GM18498 (cell line): Measurements from ENCODE around the gene WEE2.
"Not testable (repeated sequence)": the region's sequence is repeated elsewhere in the genome, so short reads cannot be mapped to it uniquely, and the experiment has no call there.

ENCODE experiments used
- ATAC-seq: cut with Tn5 transposase; IDR thresholded peaks from one replicate; pipeline ENCODE4 v1.9.1; 2021; ENCODE audit warnings: mild to moderate bottlenecking, moderate library complexity; ENCODE audit not compliant: unreplicated experiment

Gene WEE2

GRCh38 chr7:141689072-141689825, 18.9 kb upstream of the WEE2 start:
- not testable (repeated sequence) for ATAC-seq

DNA sequence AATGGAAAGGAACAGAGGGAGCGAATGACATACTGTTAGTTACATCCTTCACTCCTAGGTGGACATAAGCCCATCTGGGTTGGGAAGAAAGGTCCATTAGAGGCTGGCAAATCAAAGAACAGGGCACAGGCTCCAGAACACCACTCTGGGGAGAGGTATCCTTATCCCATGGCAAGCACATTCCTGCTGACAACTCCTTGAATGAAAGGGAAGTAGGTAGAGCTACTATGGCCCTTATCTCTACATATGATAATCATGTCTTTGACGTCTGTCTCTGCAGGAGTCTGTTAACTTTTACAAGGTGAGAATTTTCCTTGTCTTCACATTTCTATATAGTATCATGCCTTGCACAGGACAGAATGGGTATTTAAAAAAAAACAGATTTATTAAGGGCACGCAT, 16.6 kb upstream of the WEE2 start:
- no peak for ATAC-seq

DNA sequence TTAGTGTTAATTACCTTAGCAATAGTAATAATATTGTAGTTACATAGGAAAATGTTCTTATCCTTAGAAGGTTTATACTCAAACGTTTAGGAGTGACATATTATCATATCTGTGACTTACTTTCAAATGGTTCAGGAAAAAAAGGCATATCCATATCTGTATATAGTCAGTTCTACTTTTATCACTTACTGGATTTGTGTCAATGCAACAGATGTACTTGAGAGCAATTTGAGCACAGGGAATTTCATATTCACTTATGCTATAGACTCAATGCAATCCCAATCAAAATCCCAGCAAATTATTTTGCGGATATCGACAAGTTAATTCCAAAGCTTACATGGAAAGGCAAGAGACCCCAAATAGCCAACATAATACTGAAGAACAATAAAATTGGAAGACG, 16.2 kb upstream of the WEE2 start:
- no peak for ATAC-seq

- no peak for ATAC-seq
Measured at GRCh38 chr7:141693082-141693481, 15.1 kb upstream of the WEE2 start.

DNA sequence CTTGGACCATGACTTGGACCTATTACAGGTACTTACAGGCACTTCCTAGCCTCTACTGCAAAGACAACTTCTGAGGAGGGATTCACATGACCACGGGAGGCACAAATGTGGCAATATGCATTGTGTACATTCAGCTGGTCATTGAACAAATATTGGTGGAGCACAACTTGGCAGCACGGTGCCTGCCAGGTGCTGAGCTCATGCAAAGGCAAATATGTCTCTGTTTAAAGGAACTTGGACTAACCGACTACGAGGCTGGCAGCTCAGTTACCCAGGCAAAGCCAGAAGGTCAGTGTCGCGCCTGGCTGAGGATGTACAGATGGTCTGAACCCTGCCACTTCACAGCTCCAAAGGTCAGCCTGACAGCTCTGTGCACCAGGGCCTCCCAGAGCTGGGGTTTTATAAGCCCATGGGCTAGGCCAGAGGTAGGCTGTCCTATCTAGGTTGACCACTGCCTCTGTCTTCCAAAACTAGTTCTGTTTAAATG, 12.3 kb upstream of the WEE2 start:
- no peak for ATAC-seq

GRCh38 chr7:141696348-141696747, 11.8 kb upstream of the WEE2 start:
- no peak for ATAC-seq

DNA sequence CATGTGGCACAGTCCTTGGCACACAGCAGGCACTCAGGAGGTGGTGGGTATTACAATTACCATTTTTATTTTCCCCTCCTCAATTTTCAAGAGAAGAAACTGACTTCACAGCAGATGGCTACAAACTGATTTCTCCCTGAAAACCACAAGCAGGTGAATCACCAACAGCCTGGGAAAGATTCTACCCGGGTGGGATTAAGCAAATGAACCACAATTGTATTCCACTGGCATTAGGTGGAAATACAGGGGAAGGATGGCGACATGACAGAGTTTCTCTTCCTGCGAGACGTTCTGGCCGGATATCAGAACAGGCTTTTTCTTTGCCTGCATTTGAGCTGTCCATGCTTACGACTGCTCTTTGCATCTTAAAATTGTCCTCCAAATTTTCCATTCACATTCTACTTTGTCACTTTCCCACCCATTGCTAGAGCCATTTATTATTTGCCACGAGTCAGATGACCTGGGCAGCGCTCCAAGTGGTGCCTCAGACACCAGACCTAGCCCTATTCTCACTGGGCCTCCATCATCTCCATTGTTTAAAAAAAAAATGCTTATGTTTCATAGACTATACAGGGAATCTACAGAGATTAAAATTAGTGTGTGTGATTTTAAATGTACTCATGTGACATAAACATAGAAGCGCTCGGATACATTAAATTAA, 10.8 kb upstream of the WEE2 start:
- ATAC-seq: no peak

DNA sequence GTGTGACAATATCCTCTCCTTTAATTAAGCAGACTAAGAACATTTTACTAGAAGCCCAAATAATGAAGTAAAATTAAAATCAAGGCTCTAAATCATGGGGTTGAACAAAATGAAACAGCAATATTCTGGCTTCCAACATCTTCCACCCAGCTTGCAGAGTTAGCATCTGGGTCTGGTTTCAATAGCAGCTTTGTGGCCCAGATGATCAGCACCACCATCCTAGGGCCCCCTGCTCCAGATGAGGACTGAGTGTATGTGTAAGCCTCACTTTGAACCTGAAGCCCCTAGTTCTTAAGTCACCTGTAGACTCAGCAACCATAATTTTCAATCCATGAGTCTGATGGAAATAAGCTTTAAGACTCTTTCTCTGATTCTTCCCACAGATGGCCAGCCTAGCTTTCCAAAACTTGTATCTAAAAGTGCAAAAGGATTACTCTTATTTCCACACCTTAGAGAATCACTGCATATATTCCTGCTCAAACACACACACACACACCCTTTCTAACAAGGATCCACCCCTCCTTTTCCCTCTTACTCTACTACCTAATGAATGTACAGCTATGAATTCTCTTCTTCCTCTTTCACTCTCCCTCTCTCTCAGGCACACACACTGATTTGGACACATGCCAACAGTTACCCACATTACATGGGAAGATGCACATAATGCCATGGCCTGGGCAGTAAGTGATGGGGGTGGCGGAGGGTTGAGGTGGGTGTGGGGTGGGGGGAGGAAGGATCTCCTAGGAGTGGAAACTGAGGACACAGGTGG, 9.7 kb upstream of the WEE2 start:
- ATAC-seq: no peak

DNA sequence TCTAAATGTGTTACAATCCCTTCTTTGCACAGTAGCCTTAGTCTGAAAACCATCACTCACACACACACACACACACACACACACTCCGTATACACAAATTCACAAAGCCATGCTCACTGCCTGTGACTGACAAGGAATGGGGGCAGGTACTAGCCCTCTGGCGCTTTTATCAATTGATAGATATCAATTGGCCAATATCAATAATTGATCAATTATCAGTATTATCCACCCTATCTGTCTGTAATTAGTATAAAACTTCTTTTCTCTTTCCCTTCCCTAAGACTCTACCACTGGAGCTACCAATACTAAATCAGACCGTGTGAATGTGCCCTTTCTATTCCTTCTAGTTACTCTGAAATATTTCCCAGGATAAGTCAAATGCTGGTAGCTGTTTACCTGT, 8.3 kb upstream of the WEE2 start:
- no peak for ATAC-seq

DNA sequence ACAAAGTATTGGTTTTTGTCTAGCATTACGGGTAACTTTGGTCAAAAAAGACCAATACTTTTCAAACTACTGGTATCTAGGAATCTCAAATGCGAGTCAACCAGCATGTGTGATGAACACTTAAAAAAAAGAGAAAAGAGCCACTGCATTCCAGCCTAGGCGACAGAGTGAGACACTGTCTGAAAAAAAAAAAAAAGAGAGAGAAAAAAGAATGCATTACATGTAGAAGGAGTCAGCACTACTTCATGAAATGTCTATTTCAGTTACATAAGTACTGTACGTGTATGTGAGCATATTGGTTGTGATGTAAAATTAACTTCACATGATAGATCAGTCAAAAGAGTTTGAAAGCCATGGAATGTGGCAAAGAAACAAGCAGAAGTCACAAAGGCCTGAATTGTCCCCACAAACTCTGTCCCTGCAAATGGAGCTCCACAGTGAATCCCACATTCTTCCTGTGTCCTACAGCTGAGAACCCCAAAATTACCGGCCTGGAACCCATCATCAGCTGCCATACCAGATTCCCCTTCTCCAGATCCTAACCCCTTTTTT, 7.8 kb upstream of the WEE2 start:
- ATAC-seq: no peak

DNA sequence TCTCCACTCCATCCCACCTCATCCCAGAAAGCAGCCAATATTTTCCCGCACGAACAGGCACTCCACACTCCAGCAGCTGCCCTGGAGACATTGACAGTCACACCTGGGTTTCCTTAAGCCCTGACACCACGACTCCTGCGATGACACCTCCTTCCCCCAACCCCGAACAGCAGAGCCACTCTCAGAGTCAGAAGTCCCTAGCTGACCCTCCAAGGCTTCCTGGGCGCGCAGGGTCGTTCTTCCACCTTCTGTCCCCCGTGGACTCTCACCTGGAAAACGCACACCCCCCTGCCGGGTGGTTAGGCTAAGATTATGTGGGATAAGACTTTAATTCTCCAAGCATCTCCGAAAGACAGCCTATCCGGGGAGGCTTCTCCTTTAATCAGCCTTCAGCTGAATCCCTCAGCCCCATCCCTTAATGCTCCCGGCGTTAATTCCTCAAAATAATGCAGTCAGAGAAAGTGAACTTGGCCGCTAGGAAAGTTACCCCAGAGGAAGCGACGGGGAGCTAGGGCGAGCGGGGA, 7.2 kb upstream of the WEE2 start:
- ATAC-seq: no peak

DNA sequence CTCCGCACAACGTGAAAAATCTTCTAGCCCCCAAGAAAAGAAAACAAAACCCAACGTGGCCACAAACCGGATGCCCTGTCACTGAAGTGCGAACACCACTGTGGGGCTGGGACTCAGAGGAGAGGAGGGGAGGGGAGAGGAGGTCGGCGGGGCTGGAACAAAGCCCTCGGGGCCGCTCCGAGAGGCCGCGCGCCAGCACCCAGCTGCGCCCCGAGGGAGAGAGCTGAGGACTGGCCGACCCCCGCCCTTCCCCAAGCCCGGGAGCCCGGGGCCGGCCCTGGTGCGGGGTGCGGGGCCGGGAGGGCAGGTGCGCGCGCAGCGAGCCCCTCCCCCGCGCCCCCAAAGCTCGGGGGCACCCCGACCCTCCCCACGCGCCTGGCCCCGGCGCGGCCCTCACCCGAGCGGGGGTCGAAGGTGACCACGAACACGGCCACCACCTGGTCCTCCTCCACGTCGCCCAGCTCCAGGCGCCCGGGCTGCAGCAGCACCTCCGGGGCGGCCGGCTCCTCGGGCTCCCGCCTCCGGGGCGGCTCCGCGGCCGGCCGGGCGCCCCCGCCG, 6.6 kb upstream of the WEE2 start:
- ATAC-seq: peak; percentile 87

DNA sequence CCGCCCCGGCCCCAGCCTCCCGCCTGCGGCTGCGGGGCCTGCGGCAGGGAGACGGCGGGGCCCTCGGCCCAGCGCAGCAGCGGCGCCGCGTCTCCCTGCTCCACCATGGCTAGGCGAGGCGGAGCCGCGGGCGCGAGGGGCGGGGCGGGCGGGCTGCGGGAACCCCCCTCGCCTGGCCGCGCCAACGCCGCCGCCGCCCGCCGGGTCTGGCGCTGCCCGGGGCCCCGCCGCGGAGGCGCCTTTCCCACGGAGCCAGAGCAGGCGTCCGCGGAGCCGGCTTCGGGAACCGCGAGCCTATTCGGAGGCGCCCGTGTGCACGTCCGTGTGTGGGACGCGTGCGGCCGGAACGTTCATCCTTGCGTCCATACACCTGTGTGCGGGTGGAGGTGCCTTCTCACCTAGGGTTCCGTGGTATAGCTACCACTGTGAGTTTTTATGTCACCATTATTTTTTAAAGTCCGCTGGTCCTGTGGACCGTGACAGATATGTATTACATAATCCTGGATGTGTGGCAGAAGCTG, 6.0 kb upstream of the WEE2 start, which contains the start of gene DENND11:
TSS of gene DENND11 (minus strand) at position 120 of the 521 bp plus-strand sequence. CDS start at position 107, 13 bp downstream.
- peak; percentile 83 for ATAC-seq

DNA sequence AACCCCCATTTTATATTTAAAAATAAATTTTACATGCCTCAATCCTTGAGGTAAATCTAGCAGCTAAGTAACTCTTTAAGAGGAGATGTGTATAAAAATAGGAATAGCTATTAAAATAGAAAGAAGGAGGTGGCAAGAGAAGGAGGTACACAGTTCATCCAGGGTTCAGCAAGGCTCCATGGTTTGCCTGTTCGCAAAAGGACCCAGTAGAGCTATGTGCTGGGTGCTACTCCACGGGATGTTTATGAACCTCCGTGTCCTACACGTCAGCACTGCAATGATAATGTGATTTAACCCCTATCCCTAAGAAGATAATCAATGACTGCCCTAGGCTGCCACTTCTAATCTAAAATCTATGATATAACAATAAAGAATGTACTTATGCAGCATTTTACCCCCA, 5.3 kb upstream of the WEE2 start:
- ATAC-seq: no peak

- no peak for ATAC-seq
Measured at GRCh38 chr7:141704112-141704511, 4.0 kb upstream of the WEE2 start.

GRCh38 chr7:141704741-141705140, 3.4 kb upstream of the WEE2 start:
- no peak for ATAC-seq

GRCh38 chr7:141706239-141707064, 1.7 kb upstream of the WEE2 start:
- ATAC-seq: no peak

DNA sequence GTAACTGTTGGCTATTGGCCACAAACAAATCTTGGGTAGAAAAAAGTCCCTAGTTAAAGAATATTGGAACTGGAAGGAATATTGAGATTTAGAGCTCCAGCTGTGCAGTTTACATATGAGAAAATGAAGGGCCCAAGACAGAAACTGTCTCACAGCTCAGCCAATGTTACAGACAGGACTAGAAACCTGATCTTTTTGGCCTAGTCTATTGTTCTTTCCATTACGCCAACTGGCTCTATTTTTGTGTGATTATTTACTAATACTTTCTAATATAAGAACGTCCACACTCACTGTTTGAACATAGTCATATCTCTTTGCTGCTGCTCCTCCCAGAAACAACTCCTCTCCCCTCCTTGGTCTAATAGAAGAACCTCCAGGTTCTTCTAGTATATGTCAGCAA, 1.2 kb downstream of the WEE2 start:
- ATAC-seq: no peak

DNA sequence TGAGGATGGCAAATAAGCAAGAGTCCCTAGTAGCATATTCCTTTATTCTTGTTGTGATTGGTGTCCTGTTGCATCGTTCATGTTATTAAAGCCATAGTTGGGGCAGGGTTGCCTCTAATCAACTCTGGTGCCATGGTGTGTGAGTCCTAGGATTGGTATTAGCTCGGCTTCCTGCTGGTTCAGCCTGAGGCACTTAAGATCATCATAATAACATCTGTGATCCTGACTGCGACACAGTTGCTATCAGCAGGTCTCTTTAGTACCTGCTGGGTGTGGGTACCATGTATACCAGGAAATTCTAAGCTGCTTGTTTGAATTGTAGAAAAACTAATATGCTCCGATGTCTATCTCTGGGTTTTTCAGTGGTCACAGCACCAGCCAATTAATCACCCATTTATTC, 1.6 kb downstream of the WEE2 start:
- ATAC-seq: no peak

DNA sequence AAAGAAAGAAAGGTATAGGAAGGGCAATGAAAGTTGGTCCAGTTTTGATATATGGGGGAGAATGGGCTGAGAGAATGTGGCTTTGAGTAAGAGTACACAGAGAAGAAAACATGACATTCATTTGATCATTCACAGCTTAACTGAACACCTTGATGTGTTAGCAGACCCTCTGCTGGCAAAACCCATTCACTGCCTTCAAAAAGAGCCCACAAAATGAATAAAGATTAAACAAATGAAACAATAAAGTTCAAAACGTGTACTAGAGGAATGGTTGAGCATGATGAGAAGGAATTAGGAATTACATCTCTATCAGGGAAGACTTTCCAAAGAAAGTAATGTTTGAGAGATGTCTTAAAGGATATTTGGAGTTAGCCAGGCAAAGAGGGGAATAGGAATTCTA, 2.1 kb downstream of the WEE2 start:
- ATAC-seq: no peak
